ENCODE measurements around the gene CADM2.

CADM2 gene

DNA sequence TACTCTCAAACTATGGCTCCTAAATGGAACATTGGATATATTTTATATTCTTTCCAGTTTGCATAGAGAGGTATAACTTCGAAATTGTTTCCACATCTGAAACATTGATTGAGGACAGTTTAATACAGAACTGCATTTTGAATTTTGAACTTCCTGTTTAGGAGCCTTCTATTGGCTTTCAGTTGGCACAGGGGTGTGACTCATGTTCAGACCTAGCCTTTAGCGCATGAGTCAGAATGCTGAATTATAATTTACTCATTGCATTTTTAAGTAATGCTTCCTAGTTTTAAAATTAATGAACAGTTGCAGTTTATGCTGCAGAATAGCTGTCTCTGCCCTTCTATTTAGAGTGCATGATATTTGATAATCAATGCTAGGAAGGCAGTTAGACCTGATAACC, 751.7 kb downstream of the CADM2 start:
- no peak overlapping the region for H3K4me3 ChIP-seq (ENCODE audit: low read depth, low read length)
- TF ChIP-seq, protein P1, sequence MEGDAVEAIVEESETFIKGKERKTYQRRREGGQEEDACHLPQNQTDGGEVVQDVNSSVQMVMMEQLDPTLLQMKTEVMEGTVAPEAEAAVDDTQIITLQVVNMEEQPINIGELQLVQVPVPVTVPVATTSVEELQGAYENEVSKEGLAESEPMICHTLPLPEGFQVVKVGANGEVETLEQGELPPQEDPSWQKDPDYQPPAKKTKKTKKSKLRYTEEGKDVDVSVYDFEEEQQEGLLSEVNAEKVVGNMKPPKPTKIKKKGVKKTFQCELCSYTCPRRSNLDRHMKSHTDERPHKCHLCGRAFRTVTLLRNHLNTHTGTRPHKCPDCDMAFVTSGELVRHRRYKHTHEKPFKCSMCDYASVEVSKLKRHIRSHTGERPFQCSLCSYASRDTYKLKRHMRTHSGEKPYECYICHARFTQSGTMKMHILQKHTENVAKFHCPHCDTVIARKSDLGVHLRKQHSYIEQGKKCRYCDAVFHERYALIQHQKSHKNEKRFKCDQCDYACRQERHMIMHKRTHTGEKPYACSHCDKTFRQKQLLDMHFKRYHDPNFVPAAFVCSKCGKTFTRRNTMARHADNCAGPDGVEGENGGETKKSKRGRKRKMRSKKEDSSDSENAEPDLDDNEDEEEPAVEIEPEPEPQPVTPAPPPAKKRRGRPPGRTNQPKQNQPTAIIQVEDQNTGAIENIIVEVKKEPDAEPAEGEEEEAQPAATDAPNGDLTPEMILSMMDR (IDR thresholded peaks at IDR 0.05; ENCODE audit: insufficient read depth, low read length, missing control alignments) = no peak
- ChIA-PET POLR2A (no interaction called here), CTCF (no interaction called here)
- no peak for DNase-seq (ENCODE audit: low read depth, low spot score)

DNA sequence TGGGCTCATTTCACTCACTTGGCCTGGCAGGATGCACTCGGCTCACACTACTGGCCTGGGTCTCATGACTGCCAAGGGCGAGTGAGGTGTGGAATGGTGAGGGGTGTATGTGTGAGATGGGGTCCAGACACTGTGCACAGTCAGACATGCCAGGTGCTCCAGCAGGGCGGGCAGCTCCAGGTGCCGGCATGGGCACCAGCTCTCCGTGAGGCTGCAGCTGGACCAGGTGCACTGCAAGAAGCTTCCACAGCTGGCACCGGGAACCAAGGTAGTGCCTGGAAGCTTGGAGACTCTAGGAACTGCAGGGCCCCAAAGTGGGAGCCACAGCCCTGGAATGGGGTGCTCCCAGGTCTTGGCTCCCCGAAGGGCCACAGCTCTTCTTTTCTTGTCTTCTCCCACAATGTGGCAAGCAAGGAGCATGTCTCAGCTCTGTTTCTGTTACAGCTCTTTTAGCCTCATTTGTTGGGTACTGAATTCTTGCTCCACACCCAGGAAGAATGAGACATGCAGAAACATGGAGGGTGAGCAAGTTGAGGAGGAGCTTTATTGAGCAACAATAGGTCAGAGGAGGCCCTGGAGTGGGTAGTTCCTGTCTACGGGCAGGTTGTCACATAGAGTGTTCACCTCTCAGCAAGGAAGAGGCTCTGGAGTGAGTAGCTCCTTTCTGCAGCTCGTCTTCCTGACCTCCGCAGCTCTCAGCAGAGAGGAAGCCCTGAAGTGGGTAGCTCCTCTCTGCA, 762.8 kb downstream of the CADM2 start:
- no peak for DNase-seq (ENCODE audit: low read depth, low spot score)
- ChIA-PET CTCF (no interaction called here), POLR2A (no interaction called here)
- H3K4me3 ChIP-seq (ENCODE audit: low read depth, low read length) = no peak overlapping the region
- TF ChIP-seq, protein P1 (IDR thresholded peaks at IDR 0.05; ENCODE audit: insufficient read depth, low read length, missing control alignments) = no peak

DNA sequence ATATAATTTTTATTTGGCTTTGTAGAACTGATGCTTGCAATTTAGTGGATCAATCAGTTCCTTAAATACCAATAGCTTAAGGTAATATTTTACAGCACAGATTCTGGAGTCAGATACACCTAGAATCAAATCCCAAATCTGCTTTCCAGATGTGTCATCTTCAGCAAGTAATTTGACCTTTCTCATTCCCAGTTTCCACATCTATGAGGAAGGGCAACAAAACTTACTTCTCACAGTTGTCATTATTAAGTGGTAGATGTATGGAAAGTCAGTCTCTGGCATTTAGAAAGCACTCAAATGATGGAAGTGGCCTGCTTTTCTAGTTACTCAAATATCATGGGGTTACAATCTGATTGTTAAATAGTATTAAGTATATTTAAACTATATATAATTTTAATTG, 767.0 kb downstream of the CADM2 start:
- CTCF ChIA-PET = no interaction called here
- TF ChIP-seq, protein P1 (IDR thresholded peaks at IDR 0.05; ENCODE audit: insufficient read depth, low read length, missing control alignments) = no peak
- no peak for DNase-seq (ENCODE audit: low read depth, low spot score)
- POLR2A ChIA-PET = no interaction called here
- no peak overlapping the region for H3K4me3 ChIP-seq (ENCODE audit: low read depth, low read length)

DNA sequence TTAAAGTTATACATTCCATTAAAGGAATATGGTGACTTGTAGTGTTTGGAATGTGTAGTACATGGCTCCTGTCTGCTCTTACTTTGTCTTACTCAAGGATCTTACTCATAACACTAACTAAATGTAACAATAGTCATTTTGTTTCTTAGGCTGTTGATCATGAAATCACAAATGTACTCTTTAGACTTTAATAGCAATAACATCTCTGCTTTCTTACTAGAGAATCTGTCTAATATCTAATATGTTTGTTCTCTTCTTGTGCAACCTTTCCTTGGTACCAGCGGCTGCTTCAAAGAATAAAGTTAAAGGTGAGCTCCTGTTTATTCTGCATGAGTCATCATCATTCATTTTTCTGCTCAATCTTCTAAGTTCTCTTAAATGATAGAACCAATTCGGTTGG, 767.5 kb downstream of the CADM2 start:
- H3K4me3 ChIP-seq (ENCODE audit: low read depth, low read length) = no peak overlapping the region
- TF ChIP-seq, protein P1 (IDR thresholded peaks at IDR 0.05; ENCODE audit: insufficient read depth, low read length, missing control alignments) = no peak
- no peak for DNase-seq (ENCODE audit: low read depth, low spot score)
- CTCF ChIA-PET = no interaction called here
- POLR2A ChIA-PET = no interaction called here

DNA sequence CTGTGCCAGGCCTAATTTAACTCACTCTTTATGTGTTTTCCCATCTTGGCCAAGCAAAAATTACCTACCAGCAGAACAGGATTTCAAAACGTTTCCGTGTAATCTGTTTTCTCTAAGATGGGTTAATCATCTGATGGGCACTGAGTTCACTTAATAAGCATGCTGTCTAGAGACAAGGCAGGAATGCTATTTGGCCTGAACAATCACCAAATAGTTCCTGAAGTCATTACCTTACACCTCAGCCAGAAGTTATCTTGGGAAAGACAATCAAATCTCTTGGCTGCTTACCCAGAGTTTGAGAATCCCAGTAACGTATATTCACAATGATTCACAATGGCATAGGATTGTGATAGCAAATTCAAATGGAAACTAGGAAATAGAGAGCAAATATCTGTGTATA, 779.1 kb downstream of the CADM2 start:
- no peak for DNase-seq (ENCODE audit: low read depth, low spot score)
- ChIA-PET CTCF (no interaction called here), POLR2A (no interaction called here)
- H3K4me3 ChIP-seq (ENCODE audit: low read depth, low read length) = no peak overlapping the region
- TF ChIP-seq, protein P1 (IDR thresholded peaks at IDR 0.05; ENCODE audit: insufficient read depth, low read length, missing control alignments) = no peak

DNA sequence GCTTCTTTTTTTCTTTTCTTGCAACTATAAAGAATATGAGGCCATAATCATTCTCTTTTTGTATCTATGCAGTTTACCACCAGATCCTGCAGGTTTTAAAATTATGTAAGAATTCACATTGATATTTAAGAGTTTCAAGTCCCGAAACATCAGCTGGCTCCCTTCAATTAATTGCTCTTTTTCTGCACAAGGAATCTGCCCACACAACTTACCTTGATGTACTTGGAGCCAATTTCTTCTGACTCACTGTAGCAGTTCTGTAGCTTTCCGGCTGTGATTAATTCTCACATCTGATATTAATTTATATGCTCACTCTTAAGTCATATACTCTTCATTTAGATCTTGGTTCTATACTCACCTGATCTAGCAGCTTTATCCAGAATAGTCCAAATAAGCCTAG, 781.8 kb downstream of the CADM2 start:
- CTCF ChIA-PET = no interaction called here
- no peak for DNase-seq (ENCODE audit: low read depth, low spot score)
- no peak overlapping the region for H3K4me3 ChIP-seq (ENCODE audit: low read depth, low read length)
- TF ChIP-seq, protein P1 (IDR thresholded peaks at IDR 0.05; ENCODE audit: insufficient read depth, low read length, missing control alignments) = no peak
- POLR2A ChIA-PET = no interaction called here
